Mesenteric fat pad (tissue), 1 donor: Measurements from ENCODE around the gene NUAK1. TPM values are rescaled to one million over a fixed set of nuclear protein-coding genes. Genes with fewer than 3 reads are reported as not detected.

Source experiments
- DNase-seq: peaks from one replicate; pipeline ENCODE4 v3.0.0-alpha.2; 2020; ENCODE audit warnings: low spot score
- total RNA-seq: library from RNA; stranded (reverse); fragmentation: NEBNext Ultra II Directional; extraction: Animal tissue kit (Norgen Biotek cat#: 25700); gene quantifications from one replicate; pipeline ENCODE4 v1.2.1, GENCODE V29; 2021
- donor health status: DM: yes; HTN: yes; CAD: no.

NUAK1 gene
- total RNA-seq, 1 donor from 2014 or later = 54.4 TPM

DNA sequence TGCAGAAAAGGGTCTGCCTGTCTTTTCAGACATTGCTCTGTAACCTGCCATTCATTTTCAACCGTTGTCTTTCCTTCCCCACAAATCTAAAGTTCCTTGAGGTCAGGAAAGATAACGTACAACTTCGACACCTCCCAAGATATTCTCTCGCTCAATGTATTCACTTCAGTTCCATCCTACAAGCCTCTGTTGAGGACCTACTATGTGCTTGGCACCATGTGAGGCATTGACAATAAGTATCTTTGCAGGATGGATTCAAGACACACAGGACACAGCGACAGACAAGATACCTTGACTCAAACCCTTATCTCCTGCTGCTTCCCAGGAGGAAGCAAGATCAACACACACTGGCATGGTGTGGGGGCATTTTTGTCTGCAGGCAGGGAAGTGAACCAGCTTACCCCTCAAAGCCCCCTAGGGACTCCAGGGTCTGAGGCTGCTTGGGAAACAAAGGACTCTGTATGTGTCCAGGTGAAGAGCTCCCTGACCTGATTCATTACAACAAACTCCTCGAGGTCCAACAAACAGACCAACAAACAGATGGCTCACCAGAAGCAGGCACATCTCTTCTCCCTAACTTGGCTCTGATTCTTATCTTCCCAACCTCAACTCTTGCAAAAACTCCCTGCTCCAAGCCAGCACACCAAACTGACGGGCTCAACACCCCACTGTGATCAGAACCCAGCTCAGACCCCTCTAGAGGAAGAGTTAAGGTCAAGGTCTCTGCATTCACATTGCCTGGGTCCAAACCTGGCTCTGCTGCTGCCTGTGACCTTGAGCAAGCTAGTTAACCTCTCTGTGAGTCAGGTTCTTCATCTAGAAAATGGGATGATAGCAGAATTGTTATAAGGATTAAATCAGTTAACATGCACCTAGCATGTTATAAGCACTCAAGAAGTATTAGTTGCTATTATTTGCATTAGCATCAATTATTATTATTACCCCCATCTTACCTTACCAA is 6.3 kb downstream of the NUAK1 start:
- DNase-seq = no peak

DNA sequence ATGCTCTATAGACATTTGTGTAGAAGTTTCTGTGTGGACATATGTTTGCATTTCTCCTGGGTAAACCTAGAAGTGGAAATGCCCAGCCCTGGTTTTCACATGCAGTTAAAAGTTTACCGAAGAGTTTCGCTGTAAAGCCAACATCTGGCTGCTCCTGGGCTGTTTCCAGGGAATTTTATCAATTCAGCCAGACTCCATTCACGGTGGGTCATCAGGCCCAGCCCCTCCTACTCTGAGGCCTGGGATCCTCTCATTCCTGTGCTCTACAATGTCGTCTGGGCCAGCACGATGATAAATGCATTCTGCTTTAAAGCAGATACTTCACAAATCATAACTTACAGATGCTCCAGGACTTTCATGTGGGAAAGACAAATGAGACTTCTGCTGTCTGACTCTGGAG is 7.1 kb downstream of the NUAK1 start:
- no peak for DNase-seq

DNA sequence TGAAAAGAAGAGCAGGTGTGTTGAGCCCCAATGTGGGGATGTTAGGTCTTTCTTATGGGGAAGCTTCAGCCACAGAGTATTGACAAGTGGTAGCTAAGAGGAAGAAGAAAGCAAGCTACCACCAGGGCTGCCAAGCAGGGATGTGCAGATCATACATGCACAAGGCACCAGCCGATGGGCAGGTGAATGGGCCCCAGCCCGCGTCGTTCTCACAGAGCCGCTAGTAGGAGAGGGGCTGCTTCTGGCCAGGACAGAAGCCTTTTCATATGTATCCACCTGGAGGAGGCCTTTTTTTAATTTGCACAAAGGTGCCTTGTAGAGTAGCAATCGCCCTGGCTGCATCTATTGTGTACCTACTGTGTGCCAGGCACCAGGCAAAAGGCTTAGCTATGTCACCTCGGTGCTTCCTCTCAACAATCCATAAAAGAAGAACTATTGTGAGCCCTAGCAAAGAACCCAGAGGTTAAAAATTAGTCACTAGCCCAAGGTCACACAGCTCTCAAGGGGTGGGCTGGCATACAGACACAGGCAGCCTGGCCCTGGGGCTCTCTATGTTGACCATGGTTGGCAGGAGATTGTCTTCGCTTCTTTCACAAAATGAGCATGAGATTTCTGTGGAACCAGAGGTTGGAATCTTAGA is 8.2 kb downstream of the NUAK1 start:
- no peak for DNase-seq

GRCh38 chr12:106128585-106129328 is 10.0 kb downstream of the NUAK1 start:
- DNase-seq = no peak

DNA sequence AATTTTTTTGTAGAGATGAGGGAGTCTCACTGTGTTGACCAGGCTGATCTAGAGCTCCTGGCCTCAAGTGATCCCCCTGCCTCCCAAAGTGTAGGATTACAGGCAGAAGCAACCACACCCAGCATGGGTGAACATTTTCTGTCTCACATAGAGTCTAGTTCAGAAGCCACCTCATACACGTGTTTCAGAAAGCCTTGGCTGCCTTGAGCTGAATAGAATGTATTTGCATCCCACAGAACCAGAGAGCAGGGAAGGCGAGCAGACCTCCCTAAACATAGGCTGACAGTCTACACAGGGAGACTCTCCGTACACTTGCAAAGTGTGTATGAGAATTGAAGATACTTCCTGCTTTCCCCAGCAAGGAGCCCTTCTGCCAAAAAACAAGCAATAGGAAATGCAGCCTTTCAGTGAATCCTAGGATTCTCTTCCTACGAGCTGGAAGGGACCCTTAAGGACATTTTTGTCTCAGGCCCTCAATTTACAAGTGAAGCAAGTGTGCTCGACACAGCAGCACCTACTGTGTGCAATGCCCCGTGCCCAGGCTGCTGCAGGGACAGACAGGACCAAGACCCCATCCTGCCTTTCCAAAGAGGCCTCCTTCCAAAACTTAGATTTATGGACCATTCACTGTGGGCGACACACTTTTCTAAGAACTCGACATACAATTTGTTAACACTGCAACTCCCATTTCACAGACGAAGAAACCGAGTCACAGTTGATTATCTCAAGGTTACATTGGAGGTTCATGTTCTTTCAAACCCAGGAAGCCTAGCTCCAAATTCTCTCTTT is 11.2 kb downstream of the NUAK1 start:
- no peak for DNase-seq

DNA sequence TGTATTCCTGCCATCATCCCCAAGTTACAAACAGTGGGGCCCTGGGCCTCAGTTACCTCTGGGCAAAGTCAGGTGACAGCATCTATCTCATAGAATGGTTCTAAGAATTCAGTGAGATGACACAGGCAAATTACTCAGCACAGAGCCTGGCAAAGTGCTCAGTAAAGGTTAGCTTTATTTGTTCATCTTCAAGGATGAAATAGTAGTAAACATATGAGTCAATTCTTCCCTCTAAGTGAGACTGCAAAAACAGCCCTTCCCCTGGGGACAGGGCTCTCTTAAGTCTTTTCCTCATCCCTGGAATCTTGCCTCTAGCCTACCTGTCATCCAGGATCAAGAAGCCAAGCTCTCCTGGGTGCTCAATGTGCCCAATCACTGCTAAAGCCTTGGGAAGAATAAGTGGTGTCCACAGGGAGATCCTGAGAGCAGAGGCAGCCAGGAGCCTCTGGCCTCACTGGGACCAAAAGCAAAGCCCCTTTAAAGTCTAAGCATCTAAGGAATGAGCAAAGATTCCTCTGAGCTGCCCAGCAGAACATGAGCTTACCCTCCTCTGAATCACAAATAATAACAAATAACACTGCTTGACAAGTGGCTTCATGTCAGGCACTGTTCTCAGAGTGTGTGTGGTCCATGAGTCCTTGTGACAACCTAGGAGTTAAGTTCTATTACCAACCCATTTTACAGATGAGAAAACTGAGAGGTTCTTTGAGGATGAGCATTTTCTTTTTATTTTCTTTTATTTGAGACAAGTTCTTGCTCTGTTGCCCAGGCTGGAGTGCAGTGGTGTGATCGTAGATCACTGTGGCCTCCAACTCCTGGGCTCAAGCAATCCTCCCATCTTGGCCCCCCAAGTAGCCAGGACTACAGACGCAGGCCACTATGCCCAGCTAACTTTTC is 12.1 kb downstream of the NUAK1 start:
- no peak for DNase-seq

DNA sequence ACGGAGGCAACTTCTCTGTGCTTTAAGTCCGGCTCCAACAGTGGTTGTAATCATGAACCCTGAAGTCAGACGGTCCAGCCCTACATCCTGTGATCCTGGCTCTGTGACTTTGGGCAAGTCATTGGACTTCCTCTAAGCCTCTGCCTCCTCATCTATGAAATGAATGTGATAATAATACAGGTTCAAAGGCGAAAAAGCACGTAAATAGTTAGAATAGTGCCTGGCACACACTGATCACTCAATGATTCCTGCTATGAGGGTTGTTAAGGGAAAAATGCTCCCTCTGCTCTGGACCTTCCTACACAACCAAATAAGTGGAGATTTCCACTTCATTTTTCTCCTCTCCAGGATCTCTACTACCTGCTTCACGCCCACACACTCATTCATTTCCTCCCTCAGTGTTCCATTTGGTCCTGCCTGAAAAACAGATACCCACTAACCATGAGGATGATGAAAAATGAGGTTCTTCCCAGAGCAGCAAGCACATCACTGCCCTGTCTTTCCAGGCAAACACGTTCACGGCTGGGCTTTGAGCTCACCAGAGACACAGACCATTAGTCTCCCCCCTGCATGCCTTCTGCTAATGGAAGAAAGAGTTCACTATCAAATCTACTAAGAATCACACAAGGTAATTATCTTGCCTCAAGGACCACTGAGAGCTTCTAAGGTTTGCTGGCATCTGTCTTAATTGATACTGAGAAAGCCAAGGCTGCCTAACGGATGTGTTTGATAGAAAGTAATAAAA is 13.2 kb downstream of the NUAK1 start:
- no peak for DNase-seq

DNA sequence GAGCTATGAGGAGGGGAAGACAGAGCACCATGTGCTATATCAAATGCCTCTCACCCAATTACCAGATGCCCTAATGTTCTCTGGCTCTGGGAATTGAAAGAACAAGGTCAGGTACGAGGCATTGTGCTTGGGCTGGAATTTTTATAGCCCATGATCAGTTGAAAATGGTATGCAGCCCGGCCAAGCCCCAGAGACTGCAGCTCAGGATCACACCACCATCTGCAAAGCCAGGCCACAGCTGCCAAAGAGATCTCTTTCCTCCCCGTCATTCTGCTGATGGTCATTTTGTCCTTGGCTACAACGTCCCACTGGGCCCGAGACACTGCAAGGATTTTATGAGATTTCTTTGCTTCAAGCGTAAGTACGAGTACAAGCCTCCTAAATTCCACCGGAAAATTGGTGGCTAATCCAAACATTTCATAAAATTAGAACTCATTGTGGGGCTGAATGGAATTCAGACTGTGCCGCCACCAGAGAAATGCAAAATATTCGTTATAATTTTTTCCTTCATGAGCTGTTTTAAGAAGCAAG is 15.1 kb downstream of the NUAK1 start:
- DNase-seq = no peak

DNA sequence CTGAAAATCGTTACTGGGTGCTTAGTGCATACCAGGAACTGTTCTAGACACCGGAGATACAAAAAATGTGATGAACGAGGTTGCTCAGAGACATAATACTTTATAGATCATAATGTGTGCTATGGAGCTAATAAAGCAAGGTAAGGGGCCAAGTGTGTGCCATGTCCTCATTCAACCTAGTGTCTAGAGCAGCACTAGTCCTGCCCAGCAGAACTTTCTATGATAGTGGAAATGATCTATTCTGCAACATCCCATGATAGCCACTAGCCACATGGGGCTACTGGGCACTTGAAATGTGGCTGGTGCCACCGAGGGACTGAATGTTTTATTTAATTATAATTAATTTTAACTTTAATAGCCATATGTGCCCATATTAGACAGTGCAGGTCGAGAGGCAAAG is 15.6 kb downstream of the NUAK1 start:
- DNase-seq = no peak

- DNase-seq = no peak
Measured at GRCh38 chr12:106122004-106122403, 16.8 kb downstream of the NUAK1 start.

DNA sequence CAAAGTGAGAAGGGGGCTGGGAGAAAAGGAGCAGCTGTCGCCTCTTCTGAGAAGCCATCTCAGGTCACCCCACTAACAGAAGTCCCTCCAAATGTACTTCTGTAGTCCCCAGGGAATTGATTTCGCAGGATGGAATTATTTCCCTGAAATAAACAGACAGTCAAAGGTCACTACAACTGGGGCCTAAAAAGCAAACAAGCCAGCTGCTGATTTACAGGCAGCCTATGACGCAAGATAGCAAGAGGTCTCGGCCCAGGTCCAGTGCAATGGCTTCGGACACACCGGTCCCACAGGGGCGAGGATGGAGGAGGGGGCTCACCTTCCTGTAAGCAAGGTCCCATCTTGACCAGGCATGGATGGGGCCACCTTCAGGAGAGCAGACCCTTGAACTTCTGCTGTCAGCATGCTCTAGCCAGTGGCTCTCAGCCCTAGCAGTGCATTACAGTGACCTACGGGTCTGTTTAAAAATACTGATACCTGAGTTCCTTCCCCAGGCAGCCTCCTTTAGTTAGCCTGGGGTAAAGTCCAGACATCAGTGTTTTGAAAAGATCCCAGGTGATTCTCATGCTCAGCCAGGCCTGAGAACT is 18.1 kb downstream of the NUAK1 start:
- DNase-seq = no peak

GRCh38 chr12:106119301-106119700 is 19.5 kb downstream of the NUAK1 start:
- DNase-seq = no peak

DNA sequence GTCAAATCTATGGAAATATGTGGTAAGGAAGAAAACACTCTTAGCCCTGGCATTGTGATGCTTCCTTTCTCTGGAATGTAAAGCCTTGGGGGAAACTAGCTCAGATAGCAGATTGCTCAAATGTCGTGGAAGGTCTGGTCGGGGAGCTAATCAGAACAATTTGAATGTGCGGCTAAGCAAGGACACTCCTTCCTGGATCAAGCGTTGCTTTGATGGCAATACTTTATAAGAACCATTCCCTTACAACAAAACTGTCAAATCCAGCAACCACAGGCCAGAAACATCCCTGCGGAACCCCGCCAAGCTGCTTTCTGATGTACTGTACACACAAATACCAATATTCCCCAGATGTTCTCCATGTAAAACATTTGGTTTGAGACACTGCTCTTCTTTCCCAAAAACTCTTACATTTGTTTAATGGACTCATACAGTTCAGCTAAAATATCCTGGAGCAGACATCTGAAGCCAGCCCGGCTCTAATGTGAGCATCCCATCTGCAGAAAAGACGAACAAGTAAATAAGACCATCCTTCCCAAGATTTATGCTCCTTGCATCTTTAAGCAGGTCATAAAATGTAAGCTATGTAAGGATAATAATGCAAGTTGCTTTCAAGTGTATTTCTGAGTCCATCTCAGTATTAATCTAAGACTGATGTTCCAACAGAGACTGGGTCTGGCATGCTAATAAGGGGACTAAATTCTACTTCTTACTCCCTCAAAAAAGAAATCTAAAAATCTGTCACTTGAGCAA is 20.2 kb downstream of the NUAK1 start:
- DNase-seq = no peak

GRCh38 chr12:106115440-106115839 is 23.3 kb downstream of the NUAK1 start:
- no peak for DNase-seq

GRCh38 chr12:106114447-106115068 is 24.2 kb downstream of the NUAK1 start:
- DNase-seq = no peak

- DNase-seq = no peak
Measured at GRCh38 chr12:106113824-106114446, 24.8 kb downstream of the NUAK1 start.

- no peak for DNase-seq
Measured at GRCh38 chr12:106113446-106113823, 25.3 kb downstream of the NUAK1 start.
